GM12892 (cell line): Measurements from ENCODE around the gene CCDC86.

ENCODE experiments used
- POLR2A ChIP-seq: IDR thresholded peaks from 2 replicates; pipeline ENCODE4 v1.6.1; 2011; ENCODE audit warnings: low read depth, low read length, control low read depth
- POLR2AphosphoS5 ChIP-seq: IDR thresholded peaks from 2 replicates; pipeline ENCODE4 v1.6.1; 2011; ENCODE audit warnings: low read depth, low read length, control low read depth

DNA sequence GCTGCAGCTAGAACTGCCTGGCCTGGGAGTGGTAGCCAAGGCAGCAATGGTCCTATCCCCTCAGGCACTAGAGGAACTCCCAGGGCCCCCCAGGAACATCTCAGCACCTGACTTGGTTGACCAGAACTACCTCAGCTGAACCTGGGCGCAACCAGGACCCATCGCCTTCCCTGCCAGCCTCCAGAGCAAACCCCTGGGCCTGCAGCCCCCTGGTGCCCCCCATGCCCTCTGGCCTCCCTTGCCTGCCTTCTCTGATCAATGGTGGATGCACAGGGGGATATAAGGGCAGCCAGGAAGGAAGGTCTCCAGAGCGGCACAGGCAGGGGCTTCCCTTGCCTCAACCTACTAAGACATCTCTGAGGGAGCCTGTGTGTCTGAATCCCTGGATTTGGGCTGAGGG lies 43.3 kb upstream of the CCDC86 start:
- TF ChIP-seq POLR2AphosphoS5: no peak
- no peak for TF ChIP-seq POLR2A
